ENCODE results near the gene WRAP73.

Gene WRAP73

GRCh38 chr1:3674100-3675094 lies 24.5 kb upstream of the WRAP73 start:
- Histone ChIP-seq H3K27ac (ENCODE audit: low read length) (no peak overlapping the region), H3K36me3 (ENCODE audit: control insufficient read depth in 2 of 2, insufficient read depth in 2 of 2, low read length in 2 of 2) (no peaks in the 10 kb centered on the region), H3K4me1 (ENCODE audit: control insufficient read depth, insufficient read depth, low read length) (no peaks in the 10 kb centered on the region), H3K9ac (ENCODE audit: low read length in 2 of 2) (no peak overlapping the region), H3K4me3 (ENCODE audit: low read length in 2 of 2) (no peak overlapping the region), H3K27me3 (ENCODE audit: control insufficient read depth in 1 of 2, insufficient read depth in 2 of 2, low read length in 2 of 2) (peaks cover 22 to 40% of the 10 kb centered on the region in 2 donors), H3K9me3 (ENCODE audit: control insufficient read depth in 2 of 2, low read length in 2 of 2) (no peaks in the 10 kb centered on the region)

- no peaks in the 10 kb centered on the region for H3K9me3 ChIP-seq (ENCODE audit: control insufficient read depth in 2 of 2, low read length in 2 of 2)
- peaks cover 28 to 36% of the 10 kb centered on the region in 2 donors for H3K27me3 ChIP-seq (ENCODE audit: control insufficient read depth in 1 of 2, insufficient read depth in 2 of 2, low read length in 2 of 2)
- H3K27ac ChIP-seq (ENCODE audit: low read length), result no peak overlapping the region
- H3K4me3 ChIP-seq (ENCODE audit: low read length in 2 of 2), result no peak overlapping the region
- H3K4me1 ChIP-seq (ENCODE audit: control insufficient read depth, insufficient read depth, low read length), result peaks cover 3% of the 10 kb centered on the region
- H3K9ac ChIP-seq (ENCODE audit: low read length in 2 of 2), result no peak overlapping the region
- H3K36me3 ChIP-seq (ENCODE audit: control insufficient read depth in 2 of 2, insufficient read depth in 2 of 2, low read length in 2 of 2), result no peaks in the 10 kb centered on the region
These were observed 23.6 kb upstream of the WRAP73 start for GRCh38 chr1:3673381-3674099.

GRCh38 chr1:3672971-3673361 lies 23.1 kb upstream of the WRAP73 start:
- Histone ChIP-seq H3K4me3 (ENCODE audit: low read length in 2 of 2) (no peak overlapping the region), H3K27me3 (ENCODE audit: control insufficient read depth in 1 of 2, insufficient read depth in 2 of 2, low read length in 2 of 2) (peaks cover 29 to 36% of the 10 kb centered on the region in 2 donors), H3K27ac (ENCODE audit: low read length) (no peak overlapping the region), H3K9ac (ENCODE audit: low read length in 2 of 2) (no peak overlapping the region), H3K36me3 (ENCODE audit: control insufficient read depth in 2 of 2, insufficient read depth in 2 of 2, low read length in 2 of 2) (no peaks in the 10 kb centered on the region), H3K9me3 (ENCODE audit: control insufficient read depth in 2 of 2, low read length in 2 of 2) (no peaks in the 10 kb centered on the region), H3K4me1 (ENCODE audit: control insufficient read depth, insufficient read depth, low read length) (peaks cover 3% of the 10 kb centered on the region)

GRCh38 chr1:3672231-3672970 lies 22.5 kb upstream of the WRAP73 start:
- Histone ChIP-seq H3K4me3 (ENCODE audit: low read length in 2 of 2) (no peak overlapping the region), H3K9ac (ENCODE audit: low read length in 2 of 2) (no peak overlapping the region), H3K4me1 (ENCODE audit: control insufficient read depth, insufficient read depth, low read length) (peaks cover 3% of the 10 kb centered on the region), H3K27ac (ENCODE audit: low read length) (no peak overlapping the region), H3K9me3 (ENCODE audit: control insufficient read depth in 2 of 2, low read length in 2 of 2) (no peaks in the 10 kb centered on the region), H3K36me3 (ENCODE audit: control insufficient read depth in 2 of 2, insufficient read depth in 2 of 2, low read length in 2 of 2) (no peaks in the 10 kb centered on the region), H3K27me3 (ENCODE audit: control insufficient read depth in 1 of 2, insufficient read depth in 2 of 2, low read length in 2 of 2) (peaks cover 32 to 39% of the 10 kb centered on the region in 2 donors)

- no peak overlapping the region for H3K9ac ChIP-seq (ENCODE audit: low read length in 2 of 2)
- H3K27me3 ChIP-seq (ENCODE audit: control insufficient read depth in 1 of 2, insufficient read depth in 2 of 2, low read length in 2 of 2), result peaks cover 32 to 39% of the 10 kb centered on the region in 2 donors
- no peaks in the 10 kb centered on the region for H3K36me3 ChIP-seq (ENCODE audit: control insufficient read depth in 2 of 2, insufficient read depth in 2 of 2, low read length in 2 of 2)
- H3K9me3 ChIP-seq (ENCODE audit: control insufficient read depth in 2 of 2, low read length in 2 of 2), result no peaks in the 10 kb centered on the region
- H3K27ac ChIP-seq (ENCODE audit: low read length), result no peak overlapping the region
- H3K4me1 ChIP-seq (ENCODE audit: control insufficient read depth, insufficient read depth, low read length), result peaks cover 3% of the 10 kb centered on the region
- H3K4me3 ChIP-seq (ENCODE audit: low read length in 2 of 2), result no peak overlapping the region
These were observed 21.7 kb upstream of the WRAP73 start for GRCh38 chr1:3671371-3672180.

GRCh38 chr1:3670823-3671265 lies 20.9 kb upstream of the WRAP73 start:
- Histone ChIP-seq H3K27ac (ENCODE audit: low read length) (no peak overlapping the region), H3K4me3 (ENCODE audit: low read length in 2 of 2) (no peak overlapping the region), H3K4me1 (ENCODE audit: control insufficient read depth, insufficient read depth, low read length) (peaks cover 3% of the 10 kb centered on the region), H3K9ac (ENCODE audit: low read length in 2 of 2) (no peak overlapping the region), H3K9me3 (ENCODE audit: control insufficient read depth in 2 of 2, low read length in 2 of 2) (no peaks in the 10 kb centered on the region), H3K36me3 (ENCODE audit: control insufficient read depth in 2 of 2, insufficient read depth in 2 of 2, low read length in 2 of 2) (no peaks in the 10 kb centered on the region), H3K27me3 (ENCODE audit: control insufficient read depth in 1 of 2, insufficient read depth in 2 of 2, low read length in 2 of 2) (peaks cover 32 to 39% of the 10 kb centered on the region in 2 donors)

GRCh38 chr1:3669971-3670431 lies 20.1 kb upstream of the WRAP73 start:
- Histone ChIP-seq H3K9me3 (ENCODE audit: control insufficient read depth in 2 of 2, low read length in 2 of 2) (no peaks in the 10 kb centered on the region), H3K9ac (ENCODE audit: low read length in 2 of 2) (no peak overlapping the region), H3K4me3 (ENCODE audit: low read length in 2 of 2) (no peak overlapping the region), H3K36me3 (ENCODE audit: control insufficient read depth in 2 of 2, insufficient read depth in 2 of 2, low read length in 2 of 2) (no peaks in the 10 kb centered on the region), H3K4me1 (ENCODE audit: control insufficient read depth, insufficient read depth, low read length) (peaks cover 3% of the 10 kb centered on the region), H3K27ac (ENCODE audit: low read length) (no peak overlapping the region), H3K27me3 (ENCODE audit: control insufficient read depth in 1 of 2, insufficient read depth in 2 of 2, low read length in 2 of 2) (peaks cover 32 to 39% of the 10 kb centered on the region in 2 donors)

- peaks cover 31 to 38% of the 10 kb centered on the region in 2 donors for H3K27me3 ChIP-seq (ENCODE audit: control insufficient read depth in 1 of 2, insufficient read depth in 2 of 2, low read length in 2 of 2)
- H3K27ac ChIP-seq (ENCODE audit: low read length), result no peak overlapping the region
These were observed 19.5 kb upstream of the WRAP73 start for GRCh38 chr1:3669421-3669821.

GRCh38 chr1:3668585-3669300 lies 18.8 kb upstream of the WRAP73 start:
- H3K4me1 ChIP-seq (ENCODE audit: control insufficient read depth, insufficient read depth, low read length), result peaks cover 3% of the 10 kb centered on the region
- H3K36me3 ChIP-seq (ENCODE audit: control insufficient read depth in 2 of 2, insufficient read depth in 2 of 2, low read length in 2 of 2), result no peaks in the 10 kb centered on the region
- no peaks in the 10 kb centered on the region for H3K9me3 ChIP-seq (ENCODE audit: control insufficient read depth in 2 of 2, low read length in 2 of 2)
- H3K27me3 ChIP-seq (ENCODE audit: control insufficient read depth in 1 of 2, insufficient read depth in 2 of 2, low read length in 2 of 2), result peaks cover 25 to 33% of the 10 kb centered on the region in 2 donors
- no peak overlapping the region for H3K27ac ChIP-seq (ENCODE audit: low read length)
- no peak overlapping the region for H3K4me3 ChIP-seq (ENCODE audit: low read length in 2 of 2)
- H3K9ac ChIP-seq (ENCODE audit: low read length in 2 of 2), result no peak overlapping the region

More at GRCh38 chr1:3669421-3669821, 19.5 kb upstream of the WRAP73 start:
- no peak overlapping the region for H3K4me3 ChIP-seq (ENCODE audit: low read length in 2 of 2)
- H3K36me3 ChIP-seq (ENCODE audit: control insufficient read depth in 2 of 2, insufficient read depth in 2 of 2, low read length in 2 of 2), result no peaks in the 10 kb centered on the region
- H3K9me3 ChIP-seq (ENCODE audit: control insufficient read depth in 2 of 2, low read length in 2 of 2), result no peaks in the 10 kb centered on the region
- peaks cover 3% of the 10 kb centered on the region for H3K4me1 ChIP-seq (ENCODE audit: control insufficient read depth, insufficient read depth, low read length)
- H3K9ac ChIP-seq (ENCODE audit: low read length in 2 of 2), result no peak overlapping the region
